GM23338 (cell line): ENCODE results near the gene SFTA2. TPM values are rescaled to one million over a fixed set of nuclear protein-coding genes. Genes with fewer than 3 reads are reported as not detected.

Experiments used
- ATAC-seq: fragments of 200-7000 bp; cut with Tn5 transposase; 3 replicates; pipeline ENCODE4 v1.9.1; 2020
- DNase-seq: peaks from one replicate; pipeline ENCODE4 v3.0.0-alpha.2; 2015; ENCODE audit warnings: low spot score
- H2AFZ ChIP-seq: fragments of 200-600 bp; sonication (generic); 2 replicates; pipeline ENCODE4 v1.8.0; 2016; ENCODE audit warnings: antibody characterized with exemption, mild to moderate bottlenecking, moderate library complexity
- H3F3A ChIP-seq: fragments of 200-600 bp; sonication (generic); replicated peaks from 2 replicates; pipeline ENCODE4 v1.8.0; 2017; ENCODE audit warnings: antibody characterized with exemption, mixed run types, low read depth
- H3K27ac ChIP-seq: fragments of 200-600 bp; sonication (generic); 2 replicates; pipeline ENCODE4 v1.6.1; 2016; ENCODE audit warnings: low read depth
- H3K27me3 ChIP-seq: fragments of 200-600 bp; sonication (generic); 2 replicates; pipeline ENCODE4 v1.8.0; 2016; ENCODE audit warnings: mild to moderate bottlenecking, mixed run types, moderate library complexity; ENCODE audit not compliant: insufficient read depth
- H3K36me3 ChIP-seq: fragments of 200-600 bp; sonication (generic); 2 replicates; pipeline ENCODE4 v1.8.0; 2016; ENCODE audit warnings: mild to moderate bottlenecking; ENCODE audit not compliant: insufficient read depth
- H3K4me1 ChIP-seq: fragments of 200-600 bp; sonication (generic); 2 replicates; pipeline ENCODE4 v1.8.0; 2016; ENCODE audit warnings: mild to moderate bottlenecking, moderate library complexity; ENCODE audit not compliant: insufficient read depth
- H3K4me2 ChIP-seq: fragments of 200-600 bp; sonication (generic); 2 replicates; pipeline ENCODE4 v1.7.1; 2017; ENCODE audit warnings: mixed run types
- H3K4me3 ChIP-seq: fragments of 200-600 bp; sonication (generic); 2 replicates; pipeline ENCODE4 v1.6.1; 2016; ENCODE audit warnings: mixed run types
- H3K79me2 ChIP-seq: fragments of 200-600 bp; sonication (generic); replicated peaks from 2 replicates; pipeline ENCODE4 v1.8.0; 2017; ENCODE audit warnings: mild to moderate bottlenecking; ENCODE audit not compliant: insufficient read depth
- H3K9me2 ChIP-seq: fragments of 200-600 bp; sonication (generic); 2 replicates; pipeline ENCODE4 v1.8.0; 2017; ENCODE audit not compliant: insufficient read depth
- H4K20me1 ChIP-seq: fragments of 200-600 bp; sonication (generic); replicated peaks from 2 replicates; pipeline ENCODE4 v1.8.0; 2017; ENCODE audit warnings: mild to moderate bottlenecking; ENCODE audit not compliant: insufficient read depth
- H3K27ac Mint-ChIP-seq: 2 replicates; pipeline ENCODE4 v1.8.0; 2020; ENCODE audit warnings: inconsistent platforms, mild to moderate bottlenecking, moderate library complexity, mixed read lengths
- H3K27me3 Mint-ChIP-seq: 3 replicates; pipeline ENCODE4 v1.8.0; 2022; ENCODE audit warnings: low read depth, mild to moderate bottlenecking, moderate library complexity, mixed read lengths, inconsistent platforms; ENCODE audit not compliant: insufficient read depth, poor library complexity
- H3K36me3 Mint-ChIP-seq: 3 replicates; pipeline ENCODE4 v1.8.0; 2021; ENCODE audit warnings: low read depth, mild to moderate bottlenecking, inconsistent platforms, moderate library complexity, mixed read lengths
- H3K4me1 Mint-ChIP-seq: 3 replicates; pipeline ENCODE4 v1.8.0; 2020; ENCODE audit warnings: mild to moderate bottlenecking, inconsistent platforms, mixed read lengths
- H3K4me3 Mint-ChIP-seq: 3 replicates; pipeline ENCODE4 v1.8.0; 2021; ENCODE audit warnings: moderate library complexity, mild to moderate bottlenecking, inconsistent platforms, mixed read lengths
- H3K9me3 Mint-ChIP-seq: 3 replicates; pipeline ENCODE4 v1.8.0; 2020; ENCODE audit warnings: moderate library complexity, mild to moderate bottlenecking, inconsistent platforms, mixed read lengths
- CREB1 ChIP-seq: fragments of 250-450 bp; sonication (Bioruptor Pico); IDR thresholded peaks from 2 replicates; pipeline ENCODE4 v1.5.0; 2020; ENCODE audit warnings: low read depth, mild to moderate bottlenecking, moderate library complexity
- CTCF ChIP-seq, 2 experiments: fragments of 200-600 bp in 1 of 2; sonication (generic) in 1 of 2; conservative IDR thresholded peaks; 2 replicates each; pipeline versions ENCODE4 v1.5.1 to v1.6.1; 2016 to 2017; ENCODE audit warnings: antibody characterized with exemption in 2 of 2, low read depth in 2 of 2, mild to moderate bottlenecking in 2 of 2, moderate library complexity in 1 of 2
- ETS1 ChIP-seq: IDR thresholded peaks from 2 replicates; pipeline ENCODE4 v1.6.1; 2016; ENCODE audit warnings: antibody characterized with exemption
- EZH2 ChIP-seq: fragments of 200-600 bp; sonication (generic); IDR thresholded peaks from one replicate; pipeline ENCODE4 v1.8.0; 2017; ENCODE audit warnings: antibody characterized with exemption, mild to moderate bottlenecking, low read depth; ENCODE audit not compliant: unreplicated experiment
- EZH2phosphoT487 ChIP-seq: fragments of 200-600 bp; sonication (generic); IDR thresholded peaks from one replicate; pipeline ENCODE4 v1.8.1; 2018; ENCODE audit warnings: antibody characterized with exemption; ENCODE audit not compliant: unreplicated experiment
- NANOG ChIP-seq: IDR thresholded peaks from 2 replicates; pipeline ENCODE4 v1.6.1; 2016; ENCODE audit warnings: antibody characterized with exemption, borderline replicate concordance
- POLR2AphosphoS5 ChIP-seq: IDR thresholded peaks from 2 replicates; pipeline ENCODE4 v1.6.1; 2016; ENCODE audit warnings: antibody characterized with exemption, low read depth
- STAT1 ChIP-seq: IDR thresholded peaks from one replicate; pipeline ENCODE4 v1.6.1; 2016; ENCODE audit warnings: antibody characterized with exemption; ENCODE audit not compliant: unreplicated experiment
- ZNF114 ChIP-seq: fragments of 250-450 bp; sonication (Bioruptor Pico); IDR thresholded peaks from 2 replicates; pipeline ENCODE4 v1.5.0; 2020; ENCODE audit warnings: mild to moderate bottlenecking, moderate library complexity
- ZNF462 ChIP-seq: fragments of 250-450 bp; sonication (Bioruptor Pico); IDR thresholded peaks from 2 replicates; pipeline ENCODE4 v1.5.0; 2020; ENCODE audit warnings: mild to moderate bottlenecking, moderate library complexity
- polyA plus RNA-seq: library from polyadenylated mRNA; unstranded; fragments of >200 nt; fragmentation: Nextera tagmentation; extraction: Ambion mirVana; gene quantifications from 2 replicates; pipeline ENCODE4 v1.2.1, GENCODE V29; 2016
- total RNA-seq: library from RNA; depleted of rRNA; stranded (reverse); fragments of >200 nt; shearing (Covaris generic); gene quantifications from 2 replicates; pipeline ENCODE4 v1.2.3, GENCODE V29; 2014

SFTA2 gene
- total and polyA plus RNA-seq, 2 experiments from 2014 or later, result not detected

GRCh38 chr6:30885999-30886896 is 45.7 kb downstream of the SFTA2 start:
- H4K20me1 ChIP-seq, result peaks cover 14% of the 10 kb centered on the region
- no peak overlapping the region for H2AFZ ChIP-seq
- peaks cover 22% of the 10 kb centered on the region for H3F3A ChIP-seq
- peak overlapping the region; percentile 88 for H3K27ac ChIP-seq
- H3K4me1 ChIP-seq, result peaks cover 44% of the 10 kb centered on the region
- Mint-ChIP-seq H3K9me3 (no peaks in the 10 kb centered on the region), H3K4me1 (peaks cover 66% of the 10 kb centered on the region), H3K27me3 (peaks cover 30% of the 10 kb centered on the region), H3K27ac (peak overlapping the region; percentile 94), H3K36me3 (peaks cover 30% of the 10 kb centered on the region), H3K4me3 (peak overlapping the region; percentile 71)
- DNase-seq, result peak; percentile 98
- H3K4me2 ChIP-seq, result peak overlapping the region; percentile 100
- H3K36me3 ChIP-seq, result no peaks in the 10 kb centered on the region; the same call in none of the 2 replicates
- no peak for TF ChIP-seq ZNF114 (CRISPR knock-in tag)
- TF ChIP-seq NANOG, result no peak
- TF ChIP-seq ETS1, result 0 out of 2 replicates have a peak, but pooled peaks have one; percentile 24
- TF ChIP-seq CTCF (conservative IDR thresholded peaks at IDR 0.05; ENCODE audit: low read depth in 2 of 2), result no peak
- TF ChIP-seq POLR2AphosphoS5, result peak; percentile 93
- TF ChIP-seq STAT1, result no peak
- 0 out of 2 replicates have a peak, but pooled peaks have one; percentile 23 for TF ChIP-seq CREB1 (CRISPR knock-in tag)
- no peak for TF ChIP-seq EZH2phosphoT487
- H3K4me3 ChIP-seq, result peak overlapping the region; percentile 92
- H3K27me3 ChIP-seq, result no peaks in the 10 kb centered on the region
- ATAC-seq, result peak; percentile 53
- no peaks in the 10 kb centered on the region for H3K9me2 ChIP-seq
- peaks cover 66% of the 10 kb centered on the region for H3K79me2 ChIP-seq

GRCh38 chr6:30885481-30885998 is 46.4 kb downstream of the SFTA2 start:
- ATAC-seq (no peak), DNase-seq (peak; percentile 24)
- H3K9me3 Mint-ChIP-seq, result no peaks in the 10 kb centered on the region
- H3K4me3 Mint-ChIP-seq, result peak overlapping the region; percentile 71
- Histone ChIP-seq H3K27ac (peak overlapping the region; percentile 88), H3K4me3 (peak overlapping the region; percentile 92), H3F3A (peaks cover 25% of the 10 kb centered on the region), H4K20me1 (peaks cover 14% of the 10 kb centered on the region), H3K4me2 (peak overlapping the region; percentile 100), H3K9me2 (no peaks in the 10 kb centered on the region), H3K27me3 (no peaks in the 10 kb centered on the region), H2AFZ (no peak overlapping the region), H3K79me2 (peaks cover 66% of the 10 kb centered on the region), H3K36me3 (no peaks in the 10 kb centered on the region; the same call in none of the 2 replicates), H3K4me1 (peaks cover 44% of the 10 kb centered on the region)
- H3K27me3 Mint-ChIP-seq, result peaks cover 31% of the 10 kb centered on the region
- peaks cover 25% of the 10 kb centered on the region for H3K36me3 Mint-ChIP-seq
- H3K4me1 Mint-ChIP-seq, result peaks cover 71% of the 10 kb centered on the region
- peak overlapping the region; percentile 94 for H3K27ac Mint-ChIP-seq
- TF ChIP-seq STAT1 (no peak), POLR2AphosphoS5 (no peak), CREB1 (CRISPR knock-in tag) (no peak), EZH2 (no peak), ZNF462 (CRISPR knock-in tag) (no peak), EZH2phosphoT487 (no peak)
